HepG2 (cell line): Measurements from ENCODE around the gene CCDC88A. TPM values are rescaled to one million over a fixed set of nuclear protein-coding genes. Genes with fewer than 3 reads are reported as not detected.

Experiments used
- ATRX ChIP-seq: sonication (generic); formaldehyde crosslinking; IDR thresholded peaks from 2 replicates; pipeline ENCODE4 v1.4.0; 2020; ENCODE audit warnings: missing genetic modification reagents, borderline replicate concordance
- CEBPZ ChIP-seq: IDR thresholded peaks from 2 replicates; pipeline ENCODE4 v1.6.1; 2012; ENCODE audit warnings: low read length, improper control_type of control experiment
- E2F5 ChIP-seq: sonication (generic); formaldehyde crosslinking; conservative IDR thresholded peaks from 2 replicates; pipeline ENCODE4 v1.4.0; 2020; ENCODE audit warnings: missing genetic modification reagents
- GZF1 ChIP-seq: sonication (generic); formaldehyde crosslinking; IDR thresholded peaks from 2 replicates; pipeline ENCODE4 v1.5.1; 2020; ENCODE audit warnings: mild to moderate bottlenecking, missing genetic modification reagents
- HMG20B ChIP-seq: conservative IDR thresholded peaks from 2 replicates; pipeline ENCODE4 v1.6.1; 2016; ENCODE audit warnings: missing genetic modification reagents, missing compliant biosample characterization
- HMGA1 ChIP-seq: sonication (generic); formaldehyde crosslinking; conservative IDR thresholded peaks from 2 replicates; pipeline ENCODE4 v1.4.0; 2020; ENCODE audit warnings: missing genetic modification reagents
- KLF15 ChIP-seq: sonication (generic); formaldehyde crosslinking; IDR thresholded peaks from 2 replicates; pipeline ENCODE4 v1.8.1; 2023; ENCODE audit warnings: borderline replicate concordance, mild to moderate bottlenecking, inconsistent platforms, missing genetic modification reagents, mixed read lengths
- LBX2 ChIP-seq: sonication (generic); formaldehyde crosslinking; IDR thresholded peaks from 2 replicates; pipeline ENCODE4 v1.5.0; 2020; ENCODE audit warnings: missing genetic modification reagents, mild to moderate bottlenecking, borderline replicate concordance
- SIN3A ChIP-seq: IDR thresholded peaks from 2 replicates; pipeline ENCODE4 v1.6.1; 2011; ENCODE audit warnings: low read depth, mild to moderate bottlenecking, control low read depth, low read length, borderline replicate concordance
- SPEN ChIP-seq: sonication (generic); formaldehyde crosslinking; IDR thresholded peaks from 2 replicates; pipeline ENCODE4 v1.5.1; 2020; ENCODE audit warnings: low read depth, mild to moderate bottlenecking, missing genetic modification reagents
- STAG1 ChIP-seq: sonication (generic); formaldehyde crosslinking; IDR thresholded peaks from 2 replicates; pipeline ENCODE4 v1.4.0; 2020; ENCODE audit warnings: missing genetic modification reagents
- ZNF337 ChIP-seq: sonication (generic); formaldehyde crosslinking; IDR thresholded peaks from 2 replicates; pipeline ENCODE4 v1.5.1; 2020; ENCODE audit warnings: missing genetic modification reagents, low read depth, mild to moderate bottlenecking, borderline replicate concordance
- ZNF615 ChIP-seq: sonication (generic); formaldehyde crosslinking; IDR thresholded peaks from 2 replicates; pipeline ENCODE4 v1.5.0; 2020; ENCODE audit warnings: mild to moderate bottlenecking, missing genetic modification reagents, borderline replicate concordance
- ZSCAN12 ChIP-seq: sonication (generic); formaldehyde crosslinking; IDR thresholded peaks from 2 replicates; pipeline ENCODE4 v1.9.0; 2021; ENCODE audit warnings: mild to moderate bottlenecking, missing genetic modification reagents
- polyA plus RNA-seq, 8 experiments: library from polyadenylated mRNA; depleted of rRNA in 3 of 8; stranded (reverse) in 7 of 8; unstranded in 1 of 8; fragments of >200 nt; fragmentation: Illumina TruSeq in 4 of 8; extraction: Trizol in 4 of 8; gene quantifications; 2 replicates each; pipeline versions ENCODE4 v1.2.1 to v1.2.3, GENCODE V29; 2011 to 2016; ENCODE audit warnings: low read depth in 4 of 8, missing spikeins in 1 of 8, mixed read lengths in 1 of 8; ENCODE audit not compliant: insufficient read depth in 1 of 8
- total RNA-seq, 5 experiments: library from RNA; depleted of rRNA; stranded (reverse); fragments of >200 nt; fragmentation: Illumina TruSeq; extraction: Trizol; gene quantifications; 2 replicates each; pipeline ENCODE4 v1.2.3, GENCODE V29; 2016; ENCODE audit warnings: low read depth in 1 of 5
- TF ChIP-seq, protein P1 (sequence below): sonication (generic); formaldehyde crosslinking; IDR thresholded peaks from 2 replicates; pipeline ENCODE4 v1.8.1; 2023; ENCODE audit warnings: mild to moderate bottlenecking, missing genetic modification reagents
- TF ChIP-seq, protein P2 (sequence below): sonication (generic); IDR thresholded peaks from 2 replicates; pipeline ENCODE4 v1.6.1; 2016; ENCODE audit warnings: low read depth, borderline replicate concordance
- TF ChIP-seq, protein P3 (sequence below): sonication (generic); formaldehyde crosslinking; IDR thresholded peaks from 2 replicates; pipeline ENCODE4 v1.4.0; 2020; ENCODE audit warnings: missing genetic modification reagents, borderline replicate concordance

The CCDC88A gene
- total and polyA plus RNA-seq, 2 of the 13 experiments (the other 11 are each of a cell fraction or from before 2014, with no cell fraction given) = 43.2 to 84.1 TPM

- TF ChIP-seq ZSCAN12 (no peak), E2F5 (CRISPR knock-in tag) (peak; percentile 79), SPEN (CRISPR knock-in tag) (peak; percentile 96), GZF1 (CRISPR knock-in tag) (peak; percentile 81; the same call in 1 of the 2 replicates), STAG1 (CRISPR knock-in tag) (no peak; the same call in 1 of the 2 replicates), ZNF615 (no peak; the same call in 1 of the 2 replicates), KLF15 (peak; percentile 94), SIN3A (peak; percentile 83; the same call in 1 of the 2 replicates), ATRX (CRISPR knock-in tag) (no peak), LBX2 (CRISPR knock-in tag) (peak; percentile 96), CEBPZ (no peak), ZNF337 (peak; percentile 83; the same call in 1 of the 2 replicates), HMGA1 (CRISPR knock-in tag) (no peak), HMG20B (CRISPR knock-in tag) (peak; percentile 76)
- TF ChIP-seq, protein P1, sequence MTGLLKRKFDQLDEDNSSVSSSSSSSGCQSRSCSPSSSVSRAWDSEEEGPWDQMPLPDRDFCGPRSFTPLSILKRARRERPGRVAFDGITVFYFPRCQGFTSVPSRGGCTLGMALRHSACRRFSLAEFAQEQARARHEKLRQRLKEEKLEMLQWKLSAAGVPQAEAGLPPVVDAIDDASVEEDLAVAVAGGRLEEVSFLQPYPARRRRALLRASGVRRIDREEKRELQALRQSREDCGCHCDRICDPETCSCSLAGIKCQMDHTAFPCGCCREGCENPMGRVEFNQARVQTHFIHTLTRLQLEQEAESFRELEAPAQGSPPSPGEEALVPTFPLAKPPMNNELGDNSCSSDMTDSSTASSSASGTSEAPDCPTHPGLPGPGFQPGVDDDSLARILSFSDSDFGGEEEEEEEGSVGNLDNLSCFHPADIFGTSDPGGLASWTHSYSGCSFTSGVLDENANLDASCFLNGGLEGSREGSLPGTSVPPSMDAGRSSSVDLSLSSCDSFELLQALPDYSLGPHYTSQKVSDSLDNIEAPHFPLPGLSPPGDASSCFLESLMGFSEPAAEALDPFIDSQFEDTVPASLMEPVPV (CRISPR knock-in tag) = no peak
- TF ChIP-seq, protein P2, sequence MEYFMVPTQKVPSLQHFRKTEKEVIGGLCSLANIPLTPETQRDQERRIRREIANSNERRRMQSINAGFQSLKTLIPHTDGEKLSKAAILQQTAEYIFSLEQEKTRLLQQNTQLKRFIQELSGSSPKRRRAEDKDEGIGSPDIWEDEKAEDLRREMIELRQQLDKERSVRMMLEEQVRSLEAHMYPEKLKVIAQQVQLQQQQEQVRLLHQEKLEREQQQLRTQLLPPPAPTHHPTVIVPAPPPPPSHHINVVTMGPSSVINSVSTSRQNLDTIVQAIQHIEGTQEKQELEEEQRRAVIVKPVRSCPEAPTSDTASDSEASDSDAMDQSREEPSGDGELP = peak; percentile 46; the same call in 1 of the 2 replicates
- TF ChIP-seq, protein P3, sequence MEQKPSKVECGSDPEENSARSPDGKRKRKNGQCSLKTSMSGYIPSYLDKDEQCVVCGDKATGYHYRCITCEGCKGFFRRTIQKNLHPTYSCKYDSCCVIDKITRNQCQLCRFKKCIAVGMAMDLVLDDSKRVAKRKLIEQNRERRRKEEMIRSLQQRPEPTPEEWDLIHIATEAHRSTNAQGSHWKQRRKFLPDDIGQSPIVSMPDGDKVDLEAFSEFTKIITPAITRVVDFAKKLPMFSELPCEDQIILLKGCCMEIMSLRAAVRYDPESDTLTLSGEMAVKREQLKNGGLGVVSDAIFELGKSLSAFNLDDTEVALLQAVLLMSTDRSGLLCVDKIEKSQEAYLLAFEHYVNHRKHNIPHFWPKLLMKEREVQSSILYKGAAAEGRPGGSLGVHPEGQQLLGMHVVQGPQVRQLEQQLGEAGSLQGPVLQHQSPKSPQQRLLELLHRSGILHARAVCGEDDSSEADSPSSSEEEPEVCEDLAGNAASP (CRISPR knock-in tag) = peak; percentile 48; the same call in 1 of the 2 replicates
Observed at GRCh38 chr2:55282110-55282917, 137.3 kb downstream of the CCDC88A start (continued).
